K562 (cell line): ENCODE results near the gene BDP1. TPM values are rescaled to one million over a fixed set of nuclear protein-coding genes. Genes with fewer than 3 reads are reported as not detected.
A peak's percentile ranks its signal among the peaks of the same experiment; 100 is the strongest.
"Not testable (repeated sequence)": the region's sequence is repeated elsewhere in the genome, so short reads cannot be mapped to it uniquely, and the experiment has no call there.

Experiments used
- ATAC-seq: fragments of 200-7000 bp; cut with Tn5 transposase; 3 replicates; pipeline ENCODE4 v1.9.1; 2020; ENCODE audit warnings: moderate library complexity
- BruUV-seq: library from RNA; stranded (reverse); fragments of 400-500 nt; replicated peaks from 2 replicates; lab custom pipeline; 2021; lab: Mats Ljungman, UMichigan
- CTCF ChIA-PET: fragments of 300-600 bp; formaldehyde crosslinking; extraction: SDS; loops from one replicate; lab custom pipeline; 2021; ENCODE audit warnings: low intra/inter-chr PET ratio; lab: Yijun Ruan, JAX
- POLR2A ChIA-PET: fragments of 300-600, 350-650 bp; sonication (Branson Sonifier 250); formaldehyde crosslinking; extraction: SDS; loops from one replicate; lab custom pipeline; 2021; ENCODE audit warnings: antibody characterized with exemption, inconsistent platforms; lab: Yijun Ruan, JAX
- DNase-seq, 4 experiments: peaks; one replicate each; pipeline versions ENCODE4 v3.0.0 to v3.0.0-alpha.2; 2011 to 2018; ENCODE audit warnings: low spot score in 3 of 4, mixed read lengths in 3 of 4; ENCODE audit errors: extremely low read depth in 1 of 4
- FAIRE-seq: peaks from 2 replicates; lab custom pipeline; 2011; peaks lifted over from hg19 to GRCh38; lab: Jason Lieb, UNC
- H2AFZ ChIP-seq: 2 replicates; pipeline ENCODE4 v1.6.0; 2011; ENCODE audit warnings: low read depth, low read length, control low read depth, inconsistent platforms
- H3K27ac ChIP-seq: fragments of 200-600 bp; 3 replicates; pipeline ENCODE4 v1.8.0; 2011; ENCODE audit warnings: low read depth, mild to moderate bottlenecking, control low read depth, inconsistent platforms, low read length, moderate library complexity, mixed read lengths; ENCODE audit errors: extremely low read depth
- H3K27me3 ChIP-seq, 2 experiments: fragments of 300-600 bp in 1 of 2; 2 replicates in 1 of 2; 3 replicates in 1 of 2; pipeline versions ENCODE4 v1.6.0 to v1.8.0; 2011; ENCODE audit warnings: inconsistent platforms in 2 of 2, low read length in 2 of 2, mild to moderate bottlenecking in 1 of 2, mixed read lengths in 1 of 2, moderate library complexity in 1 of 2; ENCODE audit not compliant: control insufficient read depth in 2 of 2, insufficient read depth in 2 of 2
- H3K36me3 ChIP-seq: fragments of 300-600 bp; 3 replicates; pipeline ENCODE4 v1.8.0; 2011; ENCODE audit warnings: mild to moderate bottlenecking, low read length, inconsistent platforms; ENCODE audit not compliant: control insufficient read depth, insufficient read depth
- H3K4me1 ChIP-seq, 2 experiments: fragments of 200-600 bp in 1 of 2; replicated peaks in 1 of 2; 2 replicates in 1 of 2; 3 replicates in 1 of 2; pipeline versions ENCODE4 v1.5.1 to v1.8.0; 2011; ENCODE audit warnings: inconsistent platforms in 2 of 2, low read length in 2 of 2, mild to moderate bottlenecking in 1 of 2, mixed read lengths in 1 of 2, moderate library complexity in 1 of 2; ENCODE audit not compliant: control insufficient read depth in 2 of 2, insufficient read depth in 2 of 2
- H3K4me2 ChIP-seq: 2 replicates; pipeline ENCODE4 v1.6.1; 2011; ENCODE audit warnings: low read length, control low read depth, inconsistent platforms, mixed read lengths; ENCODE audit not compliant: insufficient read depth
- H3K4me3 ChIP-seq: fragments of 200-600 bp; sonication (generic), shearing (Covaris generic); 2 replicates; pipeline ENCODE4 v1.5.1; 2016; ENCODE audit warnings: control low read depth, inconsistent platforms
- H3K79me2 ChIP-seq: fragments of 200-600 bp; 3 replicates; pipeline ENCODE4 v1.8.0; 2011; ENCODE audit warnings: low read length, inconsistent platforms; ENCODE audit not compliant: control insufficient read depth, insufficient read depth
- H3K9ac ChIP-seq, 2 experiments: 2 replicates each; pipeline versions ENCODE4 v1.6.0 to v1.6.1; 2011; ENCODE audit warnings: low read depth in 2 of 2, low read length in 2 of 2, control low read depth in 1 of 2, inconsistent platforms in 1 of 2, mild to moderate bottlenecking in 1 of 2, mixed read lengths in 1 of 2; ENCODE audit not compliant: insufficient read depth in 1 of 2
- H3K9me1 ChIP-seq: one replicate; pipeline ENCODE4 v1.6.0; 2011; ENCODE audit warnings: inconsistent platforms, mild to moderate bottlenecking, low read length, moderate library complexity; ENCODE audit not compliant: control insufficient read depth, insufficient read depth
- H3K9me3 ChIP-seq: replicated peaks from 2 replicates; pipeline ENCODE4 v1.5.1; 2011; ENCODE audit warnings: low read depth, low read length, inconsistent platforms; ENCODE audit not compliant: control insufficient read depth, insufficient read depth
- H4K20me1 ChIP-seq: replicated peaks from 2 replicates; pipeline ENCODE4 v1.6.1; 2011; ENCODE audit warnings: low read length, inconsistent platforms, mixed read lengths; ENCODE audit not compliant: control insufficient read depth, insufficient read depth
- C11orf30 ChIP-seq: fragments of 450-650 bp; IDR thresholded peaks from 2 replicates; pipeline ENCODE4 v1.6.1; 2016; ENCODE audit warnings: low read depth, mild to moderate bottlenecking
- CREB3L1 ChIP-seq: fragments of 450-650 bp; IDR thresholded peaks from 2 replicates; pipeline ENCODE4 v1.6.1; 2014; ENCODE audit warnings: low read depth, mild to moderate bottlenecking, moderate library complexity, borderline replicate concordance
- HBP1 ChIP-seq: fragments of 450-650 bp; formaldehyde crosslinking; IDR thresholded peaks from 2 replicates; pipeline ENCODE4 v1.4.0; 2022; ENCODE audit warnings: missing genetic modification characterization
- KAT2B ChIP-seq: IDR thresholded peaks from one replicate; pipeline ENCODE4 v1.6.1; 2012; ENCODE audit warnings: low read depth, mild to moderate bottlenecking, control low read depth, inconsistent platforms, low read length, moderate library complexity
- MECOM ChIP-seq: fragments of 250-450 bp; sonication (Bioruptor Pico); IDR thresholded peaks from 2 replicates; pipeline ENCODE4 v1.8.0; 2022; ENCODE audit warnings: inconsistent platforms
- TRIM24 ChIP-seq, 2 experiments: fragments of 450-650 bp; IDR thresholded peaks; 2 replicates each; pipeline ENCODE4 v1.6.1; 2016
- ZNF316 ChIP-seq: fragments of 450-650 bp; IDR thresholded peaks from 2 replicates; pipeline ENCODE4 v1.6.1; 2016
- ZNF445 ChIP-seq: fragments of 250-450 bp; sonication (Bioruptor Pico); IDR thresholded peaks from 2 replicates; pipeline ENCODE4 v1.4.0; 2020; ENCODE audit warnings: low read depth, mild to moderate bottlenecking, moderate library complexity
- WGBS: fragments of 100-300 bp; shearing (Covaris generic); methylation state at CpG from one replicate; pipeline ENCODE4 v1.1.6; 2016; ENCODE audit warnings: low coverage, mixed read lengths; ENCODE audit not compliant: insufficient coverage; ENCODE audit errors: missing lambda C conversion rate; 5-methylcytosine and 5-hydroxymethylcytosine counted together
- in situ Hi-C: fragments of 300-500 bp; cut with MboI; formaldehyde crosslinking; loops from 4 replicates; pipeline ENCODE4 v1.15.0; 2018; ENCODE audit warnings: inconsistent platforms, mixed read lengths
- intact Hi-C: fragments of 100-400 bp; cut with micrococcal nuclease; formaldehyde crosslinking; loops from 2 replicates; pipeline ENCODE4 v1.14.2; 2022
- polyA plus RNA-seq, 8 experiments: library from polyadenylated mRNA; depleted of rRNA in 4 of 8; stranded (reverse) in 5 of 8; unstranded in 3 of 8; fragments of >200 nt; fragmentation: Nextera tagmentation in 2 of 8; fragmentation: Illumina TruSeq in 1 of 8; extraction: Ambion mirVana in 2 of 8; extraction: Trizol in 1 of 8; gene quantifications; 2 replicates each; pipeline versions ENCODE4 v1.2.1 to v1.2.3, GENCODE V29; 2011 to 2014; ENCODE audit warnings: inconsistent platforms in 1 of 8, missing spikeins in 1 of 8
- total RNA-seq, 7 experiments: library from RNA; depleted of rRNA in 6 of 7; stranded (reverse); fragments of >200 nt in 6 of 7; fragmentation: Illumina TruSeq in 2 of 7; extraction: Trizol in 2 of 7; gene quantifications; 2 replicates each; pipeline versions ENCODE4 v1.2.1 to v1.2.3, GENCODE V29; 2011 to 2021; ENCODE audit warnings: low replicate concordance in 1 of 7

BDP1 gene
- total and polyA plus RNA-seq, 9 of the 15 experiments (the other 6 are each of a cell fraction or from before 2014, with no cell fraction given): 6.9 to 47.3 (median 23.9) TPM

- H3K27me3 ChIP-seq, DNase-seq, H3K79me2 ChIP-seq, CTCF ChIA-PET, H4K20me1 ChIP-seq, H3K9me1 ChIP-seq, FAIRE-seq, in situ Hi-C loops, H3K4me2 ChIP-seq, H3K9ac ChIP-seq, BruUV-seq, H2AFZ ChIP-seq, H3K27ac ChIP-seq, H3K4me3 ChIP-seq, H3K4me1 ChIP-seq, H3K9me3 ChIP-seq, ATAC-seq, H3K36me3 ChIP-seq, intact Hi-C loops: not testable (repeated sequence)
- POLR2A ChIA-PET: interaction anchor here (0.6 to 1.5 kb wide), 2 partner anchors 11 to 12 kb away, joined by 3 to 5 read pairs; partner anchors contain the start of gene MCCC2
- 45% methylated on average over 4 of the region's 4 CpGs for WGBS
- peak in 1 of 2 experiments; percentile 46; a peak in 1 of 4 replicates for TF ChIP-seq TRIM24 (IDR thresholded peaks at IDR 0.05)
- peak; percentile 68 for TF ChIP-seq ZNF316
- TF ChIP-seq C11orf30: peak; percentile 55; the same call in 1 of the 2 replicates
Measured at GRCh38 chr5:71575588-71575987, 120.1 kb downstream of the BDP1 start.

- no peaks in the 10 kb centered on the region for H3K27me3 ChIP-seq
- H3K4me3 ChIP-seq: no peak overlapping the region
- CTCF ChIA-PET: interaction anchor here (0.5 kb wide), 1 partner anchor 23 kb away, joined by 4 read pairs; no protein-coding TSS in a partner anchor
- no peaks in the 10 kb centered on the region for H4K20me1 ChIP-seq
- no peaks in the 10 kb centered on the region for H3K9me1 ChIP-seq
- H3K36me3 ChIP-seq: no peaks in the 10 kb centered on the region
- H3K9me3 ChIP-seq: no peaks in the 10 kb centered on the region; the same call in 1 of the 2 replicates
- no peak overlapping the region for H3K4me2 ChIP-seq
- intact Hi-C loops: no loop called here
- TF ChIP-seq ZNF316 (0 out of 2 replicates have a peak, but pooled peaks have one; percentile 8), CREB3L1 (no peak), MECOM (CRISPR knock-in tag) (no peak), HBP1 (no peak), ZNF445 (CRISPR knock-in tag) (no peak), KAT2B (no peak)
- TF ChIP-seq, all 486 proteins: peak for 1
- ATAC-seq (no peak), FAIRE-seq (no peak), DNase-seq (no peak)
- Histone ChIP-seq H3K9ac (no peak overlapping the region), H3K79me2 (no peaks in the 10 kb centered on the region), H3K4me1 (peaks cover 0 to 5% of the 10 kb centered on the region in 2 experiments; a peak in 2 of 5 replicates), H2AFZ (no peak overlapping the region), H3K27ac (no peak overlapping the region)
- 58% methylated on average over 3 of the region's 3 CpGs for WGBS
- BruUV-seq: no TSS peak
- in situ Hi-C loops: no loop called here
- POLR2A ChIA-PET: interaction anchor here (1.5 kb wide), 1 partner anchor 11 kb away, joined by 5 read pairs; the partner anchor contains the start of gene MCCC2
Measured at GRCh38 chr5:71576241-71576640, 120.8 kb downstream of the BDP1 start.
